GM12865 (cell line): ENCODE measurements around the gene SETD2.
"Not testable (repeated sequence)": the region's sequence is repeated elsewhere in the genome, so short reads cannot be mapped to it uniquely, and the experiment has no call there.

ENCODE experiments used
- DNase-seq: peaks from one replicate; pipeline ENCODE4 v3.0.0; 2010; ENCODE audit warnings: low read depth
- H3K4me3 ChIP-seq: 2 replicates; pipeline ENCODE4 v1.5.1; 2011; ENCODE audit warnings: mild to moderate bottlenecking, low read depth, low read length, control low read depth
- TF ChIP-seq, protein P1 (sequence below): IDR thresholded peaks from 2 replicates; pipeline ENCODE4 v1.5.1; 2011; ENCODE audit warnings: low read length, control low read depth, low read depth, inconsistent platforms; ENCODE audit not compliant: insufficient read depth; ENCODE audit errors: missing control alignments

The SETD2 gene

DNA sequence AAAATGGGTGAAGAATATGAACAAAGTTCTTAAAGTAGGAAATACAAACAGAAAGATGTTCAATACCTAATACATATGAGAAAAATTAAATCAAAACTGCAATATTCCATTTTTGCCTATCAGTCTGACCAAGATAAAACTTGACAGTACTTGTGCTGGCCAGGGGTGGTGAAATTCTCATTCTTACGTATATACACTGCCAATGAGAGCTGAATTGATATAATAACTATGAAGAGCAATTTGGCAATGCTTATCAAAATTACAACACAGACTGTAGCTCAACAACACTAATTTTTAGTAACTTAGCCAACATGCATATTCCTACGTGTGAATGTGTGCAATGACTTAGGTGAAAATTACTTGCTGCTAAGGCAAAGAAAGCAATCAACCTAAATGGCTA is 90.2 kb downstream of the SETD2 start:
- no peak for DNase-seq
- H3K4me3 ChIP-seq: no peak overlapping the region
- TF ChIP-seq, protein P1, sequence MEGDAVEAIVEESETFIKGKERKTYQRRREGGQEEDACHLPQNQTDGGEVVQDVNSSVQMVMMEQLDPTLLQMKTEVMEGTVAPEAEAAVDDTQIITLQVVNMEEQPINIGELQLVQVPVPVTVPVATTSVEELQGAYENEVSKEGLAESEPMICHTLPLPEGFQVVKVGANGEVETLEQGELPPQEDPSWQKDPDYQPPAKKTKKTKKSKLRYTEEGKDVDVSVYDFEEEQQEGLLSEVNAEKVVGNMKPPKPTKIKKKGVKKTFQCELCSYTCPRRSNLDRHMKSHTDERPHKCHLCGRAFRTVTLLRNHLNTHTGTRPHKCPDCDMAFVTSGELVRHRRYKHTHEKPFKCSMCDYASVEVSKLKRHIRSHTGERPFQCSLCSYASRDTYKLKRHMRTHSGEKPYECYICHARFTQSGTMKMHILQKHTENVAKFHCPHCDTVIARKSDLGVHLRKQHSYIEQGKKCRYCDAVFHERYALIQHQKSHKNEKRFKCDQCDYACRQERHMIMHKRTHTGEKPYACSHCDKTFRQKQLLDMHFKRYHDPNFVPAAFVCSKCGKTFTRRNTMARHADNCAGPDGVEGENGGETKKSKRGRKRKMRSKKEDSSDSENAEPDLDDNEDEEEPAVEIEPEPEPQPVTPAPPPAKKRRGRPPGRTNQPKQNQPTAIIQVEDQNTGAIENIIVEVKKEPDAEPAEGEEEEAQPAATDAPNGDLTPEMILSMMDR: no peak

- DNase-seq: no peak
- TF ChIP-seq, protein P1: no peak
- no peak overlapping the region for H3K4me3 ChIP-seq
Observed at GRCh38 chr3:47070770-47071169, 93.1 kb downstream of the SETD2 start.

- H3K4me3 ChIP-seq, DNase-seq: not testable (repeated sequence)
Observed at GRCh38 chr3:47066259-47066658, 97.7 kb downstream of the SETD2 start.

DNA sequence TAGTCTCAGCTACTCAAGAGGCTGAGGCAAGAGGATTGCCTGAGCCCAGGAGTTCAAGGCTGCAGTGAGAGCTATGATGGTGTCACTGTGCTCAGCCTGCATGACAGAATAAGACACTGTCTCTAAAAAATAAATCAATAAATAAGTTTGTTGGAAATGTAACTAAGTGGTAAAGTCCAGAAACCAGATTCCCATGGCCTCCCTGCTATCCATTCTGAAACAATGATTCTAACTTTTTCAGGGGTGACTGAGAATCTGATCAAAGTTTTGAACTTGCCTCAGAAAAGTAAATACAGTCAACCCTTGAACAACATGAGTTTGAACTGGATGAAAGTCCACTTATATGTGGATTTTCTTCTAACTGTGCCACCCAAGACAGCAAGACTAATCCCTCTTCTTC is 98.2 kb downstream of the SETD2 start:
- H3K4me3 ChIP-seq: no peak overlapping the region
- TF ChIP-seq, protein P1: no peak
- DNase-seq: no peak

- no peak for DNase-seq
- TF ChIP-seq, protein P1: no peak
- no peak overlapping the region for H3K4me3 ChIP-seq
Observed at GRCh38 chr3:47065058-47065457, 98.9 kb downstream of the SETD2 start.

DNA sequence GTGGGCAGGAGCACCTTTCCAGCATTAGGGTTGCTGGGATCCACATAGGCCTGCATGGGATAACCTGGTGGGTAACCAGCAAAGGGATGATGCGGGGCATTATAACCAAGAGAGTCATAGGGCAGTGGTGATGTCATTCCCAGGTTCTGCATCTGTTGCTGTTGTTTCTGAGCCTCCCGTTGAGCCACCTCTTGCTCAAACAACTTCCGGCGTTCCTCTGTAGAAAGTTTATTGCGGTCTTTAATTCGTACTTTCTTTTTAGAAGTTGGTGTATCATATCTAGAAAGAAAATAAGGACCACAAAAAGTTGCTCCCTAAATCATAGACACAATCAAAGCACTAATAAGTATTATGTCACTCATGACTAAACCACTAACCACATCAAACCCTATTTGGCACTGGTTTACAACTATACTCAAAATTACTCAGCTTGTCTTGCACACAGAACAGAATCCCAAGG is 106.7 kb downstream of the SETD2 start:
- peak; percentile 10 for DNase-seq

DNA sequence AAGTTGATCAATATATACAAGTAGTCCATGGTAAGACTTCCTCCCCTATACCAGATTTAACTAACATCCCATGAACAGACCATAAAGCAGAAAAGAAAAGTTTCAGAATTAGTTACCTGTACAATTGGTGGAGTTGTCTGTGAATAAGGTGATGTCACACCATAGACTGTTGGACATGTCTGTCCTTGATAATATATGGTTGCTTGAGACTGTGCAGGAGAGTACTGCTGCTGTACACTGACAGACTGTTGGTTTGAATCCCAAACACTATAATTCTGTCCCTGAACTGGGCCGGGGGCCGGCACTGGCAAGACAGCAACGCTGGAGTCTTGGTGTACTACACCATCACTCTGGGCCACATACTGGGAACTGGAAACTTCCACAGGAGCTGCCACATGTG is 107.2 kb downstream of the SETD2 start:
- H3K4me3 ChIP-seq: no peak overlapping the region
- TF ChIP-seq, protein P1: no peak
- no peak for DNase-seq

More for the DNA sequence above, 106.7 kb downstream of the SETD2 start:
- H3K4me3 ChIP-seq: no peak overlapping the region
- TF ChIP-seq, protein P1: no peak
